Astrocyte (in vitro differentiated cells and primary cell): ENCODE results near the gene AMIGO1. TPM values are rescaled to one million over a fixed set of nuclear protein-coding genes. Genes with fewer than 3 reads are reported as not detected.

ENCODE experiments used
- DNase-seq: peaks from one replicate; pipeline ENCODE4 v3.0.0-alpha.2; 2010; ENCODE audit warnings: low read depth
- FAIRE-seq: peaks from 2 replicates; lab custom pipeline; 2011; peaks lifted over from hg19 to GRCh38; lab: Jason Lieb, UNC
- H2AFZ ChIP-seq: 2 replicates; pipeline ENCODE4 v1.6.0; 2012; ENCODE audit warnings: low read depth, low read length, inconsistent platforms
- H3K27ac ChIP-seq: 2 replicates; pipeline ENCODE4 v1.5.1; 2011; ENCODE audit warnings: low read depth, low read length, inconsistent platforms
- H3K27me3 ChIP-seq: 2 replicates; pipeline ENCODE4 v1.6.0; 2011; ENCODE audit warnings: low read length, inconsistent platforms; ENCODE audit not compliant: insufficient read depth
- H3K36me3 ChIP-seq: 2 replicates; pipeline ENCODE4 v1.5.1; 2011; ENCODE audit warnings: low read length, inconsistent platforms; ENCODE audit not compliant: insufficient read depth
- H3K4me1 ChIP-seq: 2 replicates; pipeline ENCODE4 v1.5.1; 2011; ENCODE audit warnings: low read length, inconsistent platforms; ENCODE audit not compliant: insufficient read depth
- H3K4me2 ChIP-seq: 2 replicates; pipeline ENCODE4 v1.6.0; 2012; ENCODE audit warnings: low read length, inconsistent platforms
- H3K4me3 ChIP-seq: 2 replicates; pipeline ENCODE4 v1.5.1; 2011; ENCODE audit warnings: low read depth, mild to moderate bottlenecking, low read length, inconsistent platforms; ENCODE audit not compliant: insufficient read depth
- H3K79me2 ChIP-seq: 2 replicates; pipeline ENCODE4 v1.6.0; 2012; ENCODE audit warnings: mild to moderate bottlenecking, low read length, inconsistent platforms; ENCODE audit not compliant: insufficient read depth
- H3K9ac ChIP-seq: 2 replicates; pipeline ENCODE4 v1.6.0; 2012; ENCODE audit warnings: mild to moderate bottlenecking, low read length, inconsistent platforms
- H3K9me3 ChIP-seq: 2 replicates; pipeline ENCODE4 v1.5.1; 2012; ENCODE audit warnings: low read depth, mild to moderate bottlenecking, low read length, inconsistent platforms; ENCODE audit not compliant: insufficient read depth
- H4K20me1 ChIP-seq: 2 replicates; pipeline ENCODE4 v1.6.0; 2012; ENCODE audit warnings: low read length, inconsistent platforms; ENCODE audit not compliant: insufficient read depth
- H3K27ac Mint-ChIP-seq: one replicate; pipeline ENCODE4 v1.8.0; 2021; ENCODE audit warnings: mild to moderate bottlenecking, mixed read lengths; ENCODE audit not compliant: unreplicated experiment
- H3K27me3 Mint-ChIP-seq: one replicate; pipeline ENCODE4 v1.8.0; 2021; ENCODE audit warnings: low read depth, mixed read lengths; ENCODE audit not compliant: unreplicated experiment
- H3K36me3 Mint-ChIP-seq: one replicate; pipeline ENCODE4 v1.8.0; 2021; ENCODE audit warnings: low read depth, mixed read lengths; ENCODE audit not compliant: unreplicated experiment
- H3K4me1 Mint-ChIP-seq: one replicate; pipeline ENCODE4 v1.8.0; 2021; ENCODE audit warnings: low read depth, mixed read lengths; ENCODE audit not compliant: unreplicated experiment
- H3K4me3 Mint-ChIP-seq: one replicate; pipeline ENCODE4 v1.8.0; 2021; ENCODE audit warnings: mild to moderate bottlenecking, moderate library complexity, mixed read lengths; ENCODE audit not compliant: unreplicated experiment
- H3K9me3 Mint-ChIP-seq: one replicate; pipeline ENCODE4 v1.8.0; 2021; ENCODE audit warnings: mild to moderate bottlenecking, mixed read lengths; ENCODE audit not compliant: unreplicated experiment
- CTCF ChIP-seq: IDR thresholded peaks from 2 replicates; pipeline ENCODE4 v1.5.1; 2011; ENCODE audit warnings: low read depth, mild to moderate bottlenecking, inconsistent platforms, low read length, moderate library complexity; ENCODE audit not compliant: insufficient read depth
- EZH2 ChIP-seq: IDR thresholded peaks from 2 replicates; pipeline ENCODE4 v1.6.1; 2012; ENCODE audit warnings: mild to moderate bottlenecking, low read length, inconsistent platforms; ENCODE audit not compliant: insufficient read depth
- total RNA-seq: library from RNA; stranded (reverse); gene quantifications from 2 replicates; pipeline ENCODE4 v1.2.1, GENCODE V29; 2021

Gene AMIGO1
- total RNA-seq, 1 donor from 2014 or later = 1.8 TPM

GRCh38 chr1:109547463-109548320 lies 38.2 kb upstream of the AMIGO1 start:
- Mint-ChIP-seq H3K27me3 (no peaks in the 10 kb centered on the region), H3K36me3 (no peaks in the 10 kb centered on the region), H3K4me3 (peak overlapping the region; percentile 100), H3K4me1 (peaks cover 6% of the 10 kb centered on the region), H3K9me3 (no peaks in the 10 kb centered on the region), H3K27ac (peak overlapping the region; percentile 96)
- no peaks in the 10 kb centered on the region for H3K9me3 ChIP-seq
- peak overlapping the region; percentile 89 for H3K4me3 ChIP-seq
- peaks cover 13% of the 10 kb centered on the region for H3K4me1 ChIP-seq
- peak overlapping the region; percentile 88 for H3K27ac ChIP-seq
- no peaks in the 10 kb centered on the region for H3K36me3 ChIP-seq
- TF ChIP-seq EZH2 (no peak), CTCF (no peak)
- FAIRE-seq (no peak), DNase-seq (peak; percentile 13)
- H3K79me2 ChIP-seq = peaks cover 57% of the 10 kb centered on the region
- H3K4me2 ChIP-seq = peak overlapping the region; percentile 91
- peak overlapping the region; percentile 95 for H3K9ac ChIP-seq
- H3K27me3 ChIP-seq = no peaks in the 10 kb centered on the region
- H4K20me1 ChIP-seq = peaks cover 38% of the 10 kb centered on the region
- peak overlapping the region; percentile 92 for H2AFZ ChIP-seq

GRCh38 chr1:109546311-109547109 lies 37.0 kb upstream of the AMIGO1 start:
- DNase-seq (peak; percentile 62), FAIRE-seq (peak; percentile 20)
- Histone ChIP-seq H3K9ac (peak overlapping the region; percentile 95), H3K4me2 (peak overlapping the region; percentile 91), H3K79me2 (peaks cover 45% of the 10 kb centered on the region), H2AFZ (peak overlapping the region; percentile 79), H4K20me1 (peaks cover 27% of the 10 kb centered on the region), H3K4me3 (peak overlapping the region; percentile 89), H3K9me3 (no peaks in the 10 kb centered on the region), H3K36me3 (no peaks in the 10 kb centered on the region), H3K27me3 (no peaks in the 10 kb centered on the region), H3K4me1 (peaks cover 13% of the 10 kb centered on the region), H3K27ac (peak overlapping the region; percentile 71)
- no peak for TF ChIP-seq EZH2
- peak; percentile 91 for TF ChIP-seq CTCF
- Mint-ChIP-seq H3K27ac (peak overlapping the region; percentile 77), H3K4me3 (peak overlapping the region; percentile 100), H3K4me1 (peaks cover 6% of the 10 kb centered on the region), H3K36me3 (no peaks in the 10 kb centered on the region), H3K27me3 (peaks cover 6% of the 10 kb centered on the region), H3K9me3 (no peaks in the 10 kb centered on the region)
